PC-3 (cell line): ENCODE measurements around the gene FAM81A.

Experiments used
- EZH2 ChIP-seq: fragments of 300-600 bp; sonication (generic); IDR thresholded peaks from one replicate; pipeline ENCODE4 v1.6.1; 2017; ENCODE audit warnings: antibody characterized with exemption, mild to moderate bottlenecking, low read length; ENCODE audit not compliant: unreplicated experiment
- EZH2phosphoT487 ChIP-seq: fragments of 300-600 bp; sonication (generic); IDR thresholded peaks from 2 replicates; pipeline ENCODE4 v1.6.1; 2018; ENCODE audit warnings: mild to moderate bottlenecking, antibody characterized with exemption, low read length, borderline replicate concordance
- TF ChIP-seq, protein P1 (sequence below): fragments of 300-600 bp; sonication (generic); conservative IDR thresholded peaks from 2 replicates; pipeline ENCODE4 v1.5.1; 2017; ENCODE audit warnings: antibody characterized with exemption, low read depth, mild to moderate bottlenecking, low read length

DNA sequence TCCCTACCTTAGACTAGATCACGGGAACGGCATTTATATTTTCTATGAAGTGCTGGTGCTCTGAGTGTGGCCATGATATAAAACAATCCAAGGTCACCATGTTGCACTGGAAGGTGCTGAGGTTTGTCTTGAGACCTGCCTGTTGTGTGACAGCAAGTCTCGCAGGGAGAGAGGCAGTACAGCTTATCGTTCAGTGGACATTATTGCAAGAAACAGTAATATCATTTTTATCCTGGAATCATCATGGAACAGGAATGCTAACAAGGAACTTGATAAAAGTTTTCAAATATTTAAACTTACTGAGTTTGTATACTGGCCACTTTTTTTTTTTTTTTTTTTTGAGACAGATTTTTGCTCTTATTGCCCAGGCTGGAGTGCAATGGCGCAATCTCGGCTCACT lies 133.6 kb downstream of the FAM81A start:
- TF ChIP-seq, protein P1, sequence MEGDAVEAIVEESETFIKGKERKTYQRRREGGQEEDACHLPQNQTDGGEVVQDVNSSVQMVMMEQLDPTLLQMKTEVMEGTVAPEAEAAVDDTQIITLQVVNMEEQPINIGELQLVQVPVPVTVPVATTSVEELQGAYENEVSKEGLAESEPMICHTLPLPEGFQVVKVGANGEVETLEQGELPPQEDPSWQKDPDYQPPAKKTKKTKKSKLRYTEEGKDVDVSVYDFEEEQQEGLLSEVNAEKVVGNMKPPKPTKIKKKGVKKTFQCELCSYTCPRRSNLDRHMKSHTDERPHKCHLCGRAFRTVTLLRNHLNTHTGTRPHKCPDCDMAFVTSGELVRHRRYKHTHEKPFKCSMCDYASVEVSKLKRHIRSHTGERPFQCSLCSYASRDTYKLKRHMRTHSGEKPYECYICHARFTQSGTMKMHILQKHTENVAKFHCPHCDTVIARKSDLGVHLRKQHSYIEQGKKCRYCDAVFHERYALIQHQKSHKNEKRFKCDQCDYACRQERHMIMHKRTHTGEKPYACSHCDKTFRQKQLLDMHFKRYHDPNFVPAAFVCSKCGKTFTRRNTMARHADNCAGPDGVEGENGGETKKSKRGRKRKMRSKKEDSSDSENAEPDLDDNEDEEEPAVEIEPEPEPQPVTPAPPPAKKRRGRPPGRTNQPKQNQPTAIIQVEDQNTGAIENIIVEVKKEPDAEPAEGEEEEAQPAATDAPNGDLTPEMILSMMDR, result no peak
- no peak for TF ChIP-seq EZH2
- no peak for TF ChIP-seq EZH2phosphoT487
